BE2C (cell line): Measurements from ENCODE around the gene TMEM115.

Source experiments
- DNase-seq: peaks from one replicate; pipeline ENCODE4 v3.0.0-alpha.2; 2020
- H3K27me3 ChIP-seq: fragments of 250-450 bp; sonication (Bioruptor Pico); 2 replicates; pipeline ENCODE4 v1.5.1; 2020; ENCODE audit warnings: mild to moderate bottlenecking
- H3K36me3 ChIP-seq: fragments of 250-450 bp; sonication (Bioruptor Pico); 2 replicates; pipeline ENCODE4 v1.5.1; 2020; ENCODE audit warnings: mild to moderate bottlenecking
- H3K4me1 ChIP-seq: fragments of 250-450 bp; sonication (Bioruptor Pico); 2 replicates; pipeline ENCODE4 v1.5.1; 2020
- H3K4me3 ChIP-seq: 2 replicates; pipeline ENCODE4 v1.5.1; 2011; ENCODE audit warnings: low read depth, low read length
- H3K9me3 ChIP-seq: fragments of 250-450 bp; sonication (Bioruptor Pico); 2 replicates; pipeline ENCODE4 v1.5.1; 2020
- CTCF ChIP-seq: IDR thresholded peaks from 2 replicates; pipeline ENCODE4 v1.5.1; 2012; ENCODE audit warnings: mild to moderate bottlenecking, low read depth, low read length

TMEM115 gene

GRCh38 chr3:50323092-50323600, 36.2 kb downstream of the TMEM115 start:
- Histone ChIP-seq H3K9me3 (no peaks in the 10 kb centered on the region), H3K4me1 (peaks cover 3% of the 10 kb centered on the region), H3K4me3 (no peak overlapping the region), H3K27me3 (no peaks in the 10 kb centered on the region), H3K36me3 (peaks cover 17% of the 10 kb centered on the region)
- TF ChIP-seq CTCF = no peak
- no peak for DNase-seq

GRCh38 chr3:50322386-50323091, 36.8 kb downstream of the TMEM115 start, which contains the start of gene HYAL2:
Gene HYAL2 (minus strand): TSS chr3:50322745. CDS start chr3:50320489, 2,256 bp downstream.
- Histone ChIP-seq H3K9me3 (no peaks in the 10 kb centered on the region), H3K4me1 (peaks cover 3% of the 10 kb centered on the region), H3K36me3 (peaks cover 17% of the 10 kb centered on the region), H3K27me3 (no peaks in the 10 kb centered on the region), H3K4me3 (peak within 1 kb of the TSS; percentile 65)
- no peak for DNase-seq
- no peak for TF ChIP-seq CTCF

GRCh38 chr3:50322115-50322385, 37.3 kb downstream of the TMEM115 start:
- Histone ChIP-seq H3K4me3 (peak overlapping the region; percentile 21; the same call in 1 of the 2 replicates), H3K36me3 (peaks cover 17% of the 10 kb centered on the region), H3K9me3 (no peaks in the 10 kb centered on the region), H3K27me3 (no peaks in the 10 kb centered on the region), H3K4me1 (peaks cover 3% of the 10 kb centered on the region)
- DNase-seq = no peak
- no peak for TF ChIP-seq CTCF

- DNase-seq = peak; percentile 85
- Histone ChIP-seq H3K36me3 (peaks cover 17% of the 10 kb centered on the region), H3K4me1 (peaks cover 3% of the 10 kb centered on the region), H3K4me3 (peak overlapping the region; percentile 65), H3K9me3 (no peaks in the 10 kb centered on the region), H3K27me3 (no peaks in the 10 kb centered on the region)
- peak; percentile 36 for TF ChIP-seq CTCF
Observed at GRCh38 chr3:50321336-50322114, 37.8 kb downstream of the TMEM115 start.

GRCh38 chr3:50320853-50321335, 38.4 kb downstream of the TMEM115 start:
- H3K4me1 ChIP-seq = peaks cover 3% of the 10 kb centered on the region
- peak; percentile 72 for DNase-seq
- H3K9me3 ChIP-seq = no peaks in the 10 kb centered on the region
- no peak for TF ChIP-seq CTCF
- H3K36me3 ChIP-seq = peaks cover 17% of the 10 kb centered on the region
- peak overlapping the region; percentile 65 for H3K4me3 ChIP-seq
- no peaks in the 10 kb centered on the region for H3K27me3 ChIP-seq
